ENCODE results near the gene IL10RA.
A peak's percentile ranks its signal among the peaks of the same experiment; 100 is the strongest.

The IL10RA gene

GRCh38 chr11:118000067-118000849 is 14.1 kb downstream of the IL10RA start:
- Histone ChIP-seq H3K9me3 (replicated peaks; ENCODE audit: insufficient read depth, low read length) (no peaks in the 10 kb centered on the region), H3K27ac (ENCODE audit: low read length) (no peak overlapping the region), H3K9me2 (replicated peaks; ENCODE audit: insufficient read depth, low read length) (no peaks in the 10 kb centered on the region), H3F3A (ENCODE audit: insufficient read depth, low read length) (peaks cover 13% of the 10 kb centered on the region; the same call in 1 of the 2 replicates), H3K4me2 (ENCODE audit: low read depth, low read length) (no peak overlapping the region), H3K4me1 (ENCODE audit: low read length) (peaks cover 38% of the 10 kb centered on the region), H3K9ac (ENCODE audit: low read length) (no peak overlapping the region), H3K27me3 (replicated peaks; ENCODE audit: insufficient read depth, low read length) (no peaks in the 10 kb centered on the region), H3K79me2 (ENCODE audit: low read length) (no peaks in the 10 kb centered on the region), H4K20me1 (ENCODE audit: insufficient read depth, low read length) (no peaks in the 10 kb centered on the region), H3K4me3 (ENCODE audit: low read length) (no peak overlapping the region), H3K36me3 (replicated peaks; ENCODE audit: insufficient read depth, low read length) (peaks cover 14% of the 10 kb centered on the region), H2AFZ (ENCODE audit: low read length) (no peak overlapping the region)
- DNase-seq = no peak
- no peak for TF ChIP-seq EZH2 (optimal IDR thresholded peaks at IDR 0.05; ENCODE audit: low read depth, low read length)
- TF ChIP-seq EZH2phosphoT487 (IDR thresholded peaks at IDR 0.05; ENCODE audit: low read length) = no peak
- no peak for TF ChIP-seq CTCF (IDR thresholded peaks at IDR 0.05; ENCODE audit: low read length)

- Histone ChIP-seq H3F3A (ENCODE audit: insufficient read depth, low read length) (peaks cover 13% of the 10 kb centered on the region; the same call in 1 of the 2 replicates), H3K36me3 (replicated peaks; ENCODE audit: insufficient read depth, low read length) (peaks cover 14% of the 10 kb centered on the region), H3K27me3 (replicated peaks; ENCODE audit: insufficient read depth, low read length) (no peaks in the 10 kb centered on the region), H3K9me2 (replicated peaks; ENCODE audit: insufficient read depth, low read length) (no peaks in the 10 kb centered on the region), H3K9ac (ENCODE audit: low read length) (no peak overlapping the region), H4K20me1 (ENCODE audit: insufficient read depth, low read length) (no peaks in the 10 kb centered on the region), H3K4me3 (ENCODE audit: low read length) (no peak overlapping the region), H3K4me1 (ENCODE audit: low read length) (peaks cover 38% of the 10 kb centered on the region), H3K4me2 (ENCODE audit: low read depth, low read length) (no peak overlapping the region), H3K79me2 (ENCODE audit: low read length) (no peaks in the 10 kb centered on the region), H2AFZ (ENCODE audit: low read length) (no peak overlapping the region), H3K9me3 (replicated peaks; ENCODE audit: insufficient read depth, low read length) (no peaks in the 10 kb centered on the region), H3K27ac (ENCODE audit: low read length) (no peak overlapping the region)
- TF ChIP-seq EZH2phosphoT487 (IDR thresholded peaks at IDR 0.05; ENCODE audit: low read length) = no peak
- no peak for TF ChIP-seq CTCF (IDR thresholded peaks at IDR 0.05; ENCODE audit: low read length)
- no peak for TF ChIP-seq EZH2 (optimal IDR thresholded peaks at IDR 0.05; ENCODE audit: low read depth, low read length)
- no peak for DNase-seq
Observed at GRCh38 chr11:118000850-118001228, 14.6 kb downstream of the IL10RA start.

DNA sequence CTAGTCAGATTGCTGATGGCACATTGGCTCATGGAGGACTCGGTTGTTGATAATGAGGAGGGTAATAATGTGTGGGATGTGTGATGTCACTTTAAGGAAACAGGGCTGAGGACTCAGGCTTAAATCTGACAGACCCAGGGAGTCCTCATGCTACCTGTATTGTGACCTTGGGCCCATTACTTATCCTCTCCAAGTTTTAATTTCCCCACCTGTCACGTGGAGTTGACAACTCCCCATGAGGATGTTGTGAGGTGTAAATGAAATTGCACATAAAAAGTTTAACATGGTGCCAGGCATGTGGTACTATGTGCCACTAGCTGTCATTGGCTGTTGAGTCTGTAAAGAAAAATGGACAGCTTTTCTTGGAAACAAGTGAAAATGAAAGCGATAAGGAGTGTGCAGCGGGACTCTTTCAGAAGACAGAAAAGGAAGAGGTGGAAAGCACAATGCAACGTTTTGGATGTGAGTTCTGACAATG is 15.3 kb downstream of the IL10RA start:
- Histone ChIP-seq H3K27ac (ENCODE audit: low read length) (peak overlapping the region; percentile 11; the same call in 1 of the 2 replicates), H3K4me1 (ENCODE audit: low read length) (peaks cover 38% of the 10 kb centered on the region), H3K4me3 (ENCODE audit: low read length) (no peak overlapping the region), H2AFZ (ENCODE audit: low read length) (no peak overlapping the region), H3K36me3 (replicated peaks; ENCODE audit: insufficient read depth, low read length) (peaks cover 14% of the 10 kb centered on the region), H4K20me1 (ENCODE audit: insufficient read depth, low read length) (no peaks in the 10 kb centered on the region), H3K4me2 (ENCODE audit: low read depth, low read length) (peak overlapping the region; percentile 12; the same call in 1 of the 2 replicates), H3K9ac (ENCODE audit: low read length) (no peak overlapping the region), H3K9me3 (replicated peaks; ENCODE audit: insufficient read depth, low read length) (no peaks in the 10 kb centered on the region), H3K9me2 (replicated peaks; ENCODE audit: insufficient read depth, low read length) (no peaks in the 10 kb centered on the region), H3F3A (ENCODE audit: insufficient read depth, low read length) (peaks cover 13% of the 10 kb centered on the region; the same call in 1 of the 2 replicates), H3K79me2 (ENCODE audit: low read length) (no peaks in the 10 kb centered on the region), H3K27me3 (replicated peaks; ENCODE audit: insufficient read depth, low read length) (no peaks in the 10 kb centered on the region)
- peak; percentile 35 for DNase-seq
- TF ChIP-seq EZH2 (optimal IDR thresholded peaks at IDR 0.05; ENCODE audit: low read depth, low read length) (no peak), EZH2phosphoT487 (IDR thresholded peaks at IDR 0.05; ENCODE audit: low read length) (no peak), CTCF (IDR thresholded peaks at IDR 0.05; ENCODE audit: low read length) (no peak)

Data from MM.1S (cell line).